ENCODE data around the gene ARHGAP40.
"Not testable (repeated sequence)": the region's sequence is repeated elsewhere in the genome, so short reads cannot be mapped to it uniquely, and the experiment has no call there.

DNA sequence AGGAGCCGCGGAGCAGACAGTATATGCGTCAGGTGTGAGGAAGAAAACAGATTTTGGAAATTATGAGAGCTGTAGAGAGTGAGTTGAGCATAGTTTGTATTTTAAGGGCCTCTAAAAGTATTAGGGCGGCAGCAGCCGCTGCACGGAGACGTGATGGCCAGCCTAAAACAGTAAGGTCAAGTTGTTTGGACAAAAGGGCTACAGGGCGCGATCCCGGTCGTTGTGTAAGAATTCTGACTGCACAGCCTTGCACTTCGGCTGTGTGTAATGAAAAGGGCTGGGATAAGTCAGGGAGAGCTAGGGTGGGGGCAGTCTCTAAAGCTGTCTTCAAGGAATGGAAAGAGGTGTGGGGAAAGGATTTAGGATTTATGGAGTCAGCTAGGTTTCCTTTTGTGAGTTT is 7.3 kb upstream of the ARHGAP40 start:
- TF ChIP-seq, protein P1, sequence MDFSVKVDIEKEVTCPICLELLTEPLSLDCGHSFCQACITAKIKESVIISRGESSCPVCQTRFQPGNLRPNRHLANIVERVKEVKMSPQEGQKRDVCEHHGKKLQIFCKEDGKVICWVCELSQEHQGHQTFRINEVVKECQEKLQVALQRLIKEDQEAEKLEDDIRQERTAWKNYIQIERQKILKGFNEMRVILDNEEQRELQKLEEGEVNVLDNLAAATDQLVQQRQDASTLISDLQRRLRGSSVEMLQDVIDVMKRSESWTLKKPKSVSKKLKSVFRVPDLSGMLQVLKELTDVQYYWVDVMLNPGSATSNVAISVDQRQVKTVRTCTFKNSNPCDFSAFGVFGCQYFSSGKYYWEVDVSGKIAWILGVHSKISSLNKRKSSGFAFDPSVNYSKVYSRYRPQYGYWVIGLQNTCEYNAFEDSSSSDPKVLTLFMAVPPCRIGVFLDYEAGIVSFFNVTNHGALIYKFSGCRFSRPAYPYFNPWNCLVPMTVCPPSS (IDR thresholded peaks at IDR 0.05), result not testable (repeated sequence)
- TF ChIP-seq PCBP1 (IDR thresholded peaks at IDR 0.05; ENCODE audit: borderline replicate concordance, low read depth, low read length); NONO (IDR thresholded peaks at IDR 0.05); NONO (CRISPR knock-in tag; conservative IDR thresholded peaks at IDR 0.05): not testable (repeated sequence)
